Thyroid gland (tissue), 4 donors: ENCODE data around the gene LYPD6B. TPM values are rescaled to one million over a fixed set of nuclear protein-coding genes. Genes with fewer than 3 reads are reported as not detected.

Experiments
- DNase-seq, 2 donors: peaks; one replicate each; pipeline ENCODE4 v3.0.0-alpha.2; 2019
- H3K27ac ChIP-seq, 3 donors: fragments of 200-600 bp; sonication (generic); 1 replicate in 2 of 3; 2 replicates in 1 of 3; pipeline ENCODE4 v1.5.1; 2016 to 2019; ENCODE audit warnings: mild to moderate bottlenecking in 1 of 3, moderate library complexity in 1 of 3
- H3K27me3 ChIP-seq: fragments of 200-600 bp; sonication (generic); one replicate; pipeline ENCODE4 v1.5.1; 2019
- H3K36me3 ChIP-seq, 2 donors: fragments of 200-600 bp; sonication (generic); one replicate each; pipeline ENCODE4 v1.5.1; 2016 to 2019
- H3K4me1 ChIP-seq, 2 donors: fragments of 200-600 bp; sonication (generic); one replicate each; pipeline ENCODE4 v1.5.1; 2017 to 2019
- H3K4me3 ChIP-seq, 3 donors: fragments of 200-600 bp; sonication (generic); replicated peaks in 1 of 3; 1 replicate in 2 of 3; 2 replicates in 1 of 3; pipeline ENCODE4 v1.5.1; 2016; ENCODE audit warnings: mild to moderate bottlenecking in 1 of 3
- H3K9me3 ChIP-seq: fragments of 200-600 bp; sonication (generic); one replicate; pipeline ENCODE4 v1.5.1; 2017
- CTCF ChIP-seq, 6 experiments: fragments of 200-600 bp in 3 of 6; fragments of 450-650 bp in 3 of 6; sonication (generic) in 3 of 6; IDR thresholded peaks; one replicate each; pipeline ENCODE4 v1.5.1; 2016 to 2019; ENCODE audit warnings: antibody characterized with exemption in 6 of 6, mild to moderate bottlenecking in 2 of 6, inconsistent platforms in 1 of 6, moderate library complexity in 1 of 6
- POLR2A ChIP-seq, 2 donors: fragments of 450-650 bp; IDR thresholded peaks; one replicate each; pipeline ENCODE4 v1.6.1; 2017; ENCODE audit warnings: antibody characterized with exemption in 2 of 2, mild to moderate bottlenecking in 2 of 2, moderate library complexity in 1 of 2
- WGBS, 2 donors: methylation state at CpG; one replicate each; pipeline ENCODE4 v1.1.5; 2017; 5-methylcytosine and 5-hydroxymethylcytosine counted together
- intact Hi-C: fragments of 100-400 bp; cut with DNase I; formaldehyde crosslinking; loops from one replicate; pipeline ENCODE4 v1.15.1; 2023
- total RNA-seq, 4 donors: library from RNA; depleted of rRNA; stranded (reverse); fragments of >200 nt; gene quantifications; one replicate each; pipeline ENCODE4 v1.2.3, GENCODE V29; 2016

Gene LYPD6B
- total RNA-seq, 4 donors from 2014 or later = 0.40 TPM; not detected in 3

DNA sequence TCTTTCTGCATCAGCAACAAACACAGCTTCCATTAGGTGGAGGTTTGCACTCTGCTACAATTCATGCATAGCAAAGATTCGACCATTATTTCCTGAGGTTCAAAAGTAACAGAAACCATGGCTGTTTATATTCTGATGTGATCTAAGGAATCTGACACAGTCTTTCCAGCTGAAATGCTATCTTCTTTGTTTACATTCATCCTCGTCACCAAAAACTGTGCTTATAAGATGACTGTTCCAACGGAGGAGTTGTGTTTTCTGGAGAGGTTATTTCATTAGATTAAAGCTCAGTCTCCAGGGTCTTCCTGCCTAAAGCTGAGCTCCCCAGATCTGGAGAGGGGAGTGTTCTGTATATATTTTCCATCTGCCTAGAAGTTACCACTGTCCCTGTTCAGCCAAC, 45.1 kb upstream of the LYPD6B start:
- DNase-seq = no peak
- TF ChIP-seq CTCF (IDR thresholded peaks at IDR 0.05) (no peak), POLR2A (IDR thresholded peaks at IDR 0.05) (no peak)
- no peaks in the 10 kb centered on the region for H3K4me1 ChIP-seq
- whole genome bisulfite sequencing, 2 donors = 77 to 81% methylated on average over 3 of the region's 3 CpGs
- no peak overlapping the region for H3K4me3 ChIP-seq
- H3K9me3 ChIP-seq = no peaks in the 10 kb centered on the region
- no peaks in the 10 kb centered on the region for H3K36me3 ChIP-seq
- intact Hi-C loops = loop anchor here (5.0 kb wide), 1 partner anchor 66 kb away; no protein-coding TSS in a partner anchor
- no peak overlapping the region for H3K27ac ChIP-seq
- no peaks in the 10 kb centered on the region for H3K27me3 ChIP-seq

GRCh38 chr2:148994341-148994740, 44.2 kb upstream of the LYPD6B start:
- H3K27me3 ChIP-seq = no peaks in the 10 kb centered on the region
- intact Hi-C loops = loop anchor here (5.0 kb wide), 1 partner anchor 67 kb away; no protein-coding TSS in a partner anchor
- DNase-seq = no peak
- WGBS, 2 donors = 77 to 89% methylated on average over 8 of the region's 8 CpGs
- no peaks in the 10 kb centered on the region for H3K9me3 ChIP-seq
- no peaks in the 10 kb centered on the region for H3K36me3 ChIP-seq
- TF ChIP-seq POLR2A (IDR thresholded peaks at IDR 0.05) = no peak
- TF ChIP-seq CTCF (IDR thresholded peaks at IDR 0.05) = no peak
- no peak overlapping the region for H3K4me3 ChIP-seq
- no peak overlapping the region for H3K27ac ChIP-seq
- H3K4me1 ChIP-seq = no peaks in the 10 kb centered on the region

DNA sequence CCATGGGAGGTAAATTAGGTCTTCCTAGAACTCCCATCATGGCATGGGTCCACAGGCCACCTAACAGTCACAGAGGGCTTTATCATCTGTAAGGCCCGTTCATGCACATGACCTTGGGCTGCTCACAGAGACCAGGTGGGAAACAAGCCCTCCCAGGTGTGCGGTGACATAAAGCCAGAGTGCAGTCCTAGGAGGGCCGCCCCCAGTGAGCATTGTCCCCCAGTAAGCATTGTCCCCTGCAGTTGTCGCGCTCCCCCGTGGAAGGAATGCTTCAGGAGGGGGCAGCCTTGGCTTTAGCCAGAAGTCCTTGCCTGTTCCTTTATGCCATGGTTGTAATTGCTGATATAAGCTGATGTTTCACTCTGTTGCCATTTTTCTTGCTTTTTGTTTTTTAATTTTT, 41.7 kb upstream of the LYPD6B start:
- H3K4me1 ChIP-seq = no peaks in the 10 kb centered on the region
- H3K27ac ChIP-seq = no peak overlapping the region
- no peak for DNase-seq
- 89 to 90% methylated on average over 6 of the region's 6 CpGs for WGBS, 2 donors
- intact Hi-C loops = no loop called here
- TF ChIP-seq POLR2A (IDR thresholded peaks at IDR 0.05) = no peak
- no peak for TF ChIP-seq CTCF (IDR thresholded peaks at IDR 0.05)
- no peaks in the 10 kb centered on the region for H3K9me3 ChIP-seq
- H3K4me3 ChIP-seq = no peak overlapping the region
- no peaks in the 10 kb centered on the region for H3K27me3 ChIP-seq
- H3K36me3 ChIP-seq = no peaks in the 10 kb centered on the region

DNA sequence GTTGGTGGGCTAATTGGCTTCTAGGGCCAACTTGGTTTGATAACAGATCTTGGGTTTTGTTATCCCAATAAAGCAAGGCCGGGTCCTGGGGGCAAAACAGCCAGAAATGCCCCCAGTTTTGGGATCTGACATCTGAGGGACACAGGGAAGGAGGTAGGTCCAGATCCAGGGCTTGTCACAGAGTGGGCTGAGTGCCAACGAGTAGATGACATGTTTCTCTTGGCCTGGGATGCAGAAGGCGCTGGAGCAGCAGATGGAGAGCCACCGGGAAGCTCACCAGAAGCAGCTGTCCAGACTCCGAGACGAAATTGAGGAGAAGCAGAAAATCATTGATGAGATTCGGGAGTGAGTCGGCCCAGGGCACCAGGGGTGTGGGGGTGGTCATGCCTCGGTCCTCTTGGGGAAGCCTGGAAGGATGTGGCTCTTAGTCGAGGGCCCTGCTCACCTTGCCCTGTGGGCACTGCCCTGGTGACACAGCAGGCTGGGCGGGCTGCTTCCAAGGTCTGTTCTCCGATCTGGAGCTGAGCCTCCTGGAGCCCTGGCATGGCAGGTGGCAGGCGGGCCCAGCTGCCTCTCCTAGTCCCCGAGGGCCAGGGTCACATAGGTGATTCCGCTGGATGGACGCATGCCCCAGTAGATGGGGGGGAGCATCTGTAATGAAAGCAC, 40.2 kb upstream of the LYPD6B start:
- intact Hi-C loops = no loop called here
- no peaks in the 10 kb centered on the region for H3K9me3 ChIP-seq
- DNase-seq = no peak
- no peak for TF ChIP-seq CTCF (IDR thresholded peaks at IDR 0.05)
- TF ChIP-seq POLR2A (IDR thresholded peaks at IDR 0.05) = no peak
- no peak overlapping the region for H3K27ac ChIP-seq
- no peaks in the 10 kb centered on the region for H3K4me1 ChIP-seq
- H3K4me3 ChIP-seq = no peak overlapping the region
- 84 to 89% methylated on average over 13 to 15 of the region's 16 CpGs for WGBS, 2 donors
- H3K36me3 ChIP-seq = no peaks in the 10 kb centered on the region
- H3K27me3 ChIP-seq = no peaks in the 10 kb centered on the region

DNA sequence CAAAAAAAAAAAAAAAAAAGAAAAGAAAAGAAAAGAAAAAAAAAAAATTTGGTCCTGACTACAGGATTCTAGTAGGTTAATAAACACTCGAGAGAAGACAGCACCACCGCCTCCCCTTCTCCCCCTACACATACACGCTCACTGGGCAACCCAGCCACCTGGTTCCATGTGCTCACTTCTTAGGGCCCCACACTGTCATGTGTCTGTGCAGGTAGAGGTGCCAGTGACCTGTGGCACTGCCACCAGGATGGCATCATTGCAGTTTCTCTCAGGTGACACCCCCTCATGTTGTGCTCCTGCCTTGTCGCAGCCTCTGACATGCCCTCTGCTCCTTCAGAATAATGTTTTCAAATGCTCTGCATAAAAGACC, 39.7 kb upstream of the LYPD6B start:
- Histone ChIP-seq H3K27me3 (no peaks in the 10 kb centered on the region), H3K36me3 (no peaks in the 10 kb centered on the region), H3K9me3 (no peaks in the 10 kb centered on the region), H3K27ac (no peak overlapping the region), H3K4me3 (no peak overlapping the region), H3K4me1 (no peaks in the 10 kb centered on the region)
- no peak for DNase-seq
- TF ChIP-seq CTCF (IDR thresholded peaks at IDR 0.05) (no peak), POLR2A (IDR thresholded peaks at IDR 0.05) (no peak)
- 90 to 97% methylated on average over 4 of the region's 4 CpGs for WGBS, 2 donors
- intact Hi-C loops = no loop called here
